GM13977 (cell line): ENCODE measurements around the gene INTS12.

ENCODE experiments used
- DNase-seq: peaks from one replicate; pipeline ENCODE4 v3.0.0; 2012; ENCODE audit warnings: low spot score
- CTCF ChIP-seq: IDR thresholded peaks from 2 replicates; pipeline ENCODE4 v1.5.1; 2012; ENCODE audit warnings: mild to moderate bottlenecking, control low read depth; ENCODE audit not compliant: insufficient read depth; ENCODE audit errors: extremely low read depth, missing control alignments
- in situ Hi-C: fragments of 300-500 bp; cut with MboI; formaldehyde crosslinking; loops from one replicate; pipeline ENCODE4 v1.12.0; 2022; ENCODE audit warnings: low sequenced_read_pairs, low pct_unique_long_range_greater_than_20kb, mixed read lengths, inconsistent platforms; ENCODE audit not compliant: unreplicated experiment

The INTS12 gene

GRCh38 chr4:105725623-105726022 is 17.1 kb upstream of the INTS12 start:
- in situ Hi-C loops, result no loop called here
- no peak for TF ChIP-seq CTCF
- no peak for DNase-seq

- in situ Hi-C loops, result no loop called here
- no peak for DNase-seq
- TF ChIP-seq CTCF, result no peak
These were observed 10.7 kb upstream of the INTS12 start for GRCh38 chr4:105719204-105719603.

GRCh38 chr4:105715692-105716278 is 7.3 kb upstream of the INTS12 start:
- in situ Hi-C loops, result no loop called here
- peak; percentile 40 for TF ChIP-seq CTCF
- no peak for DNase-seq

- no peak for DNase-seq
- in situ Hi-C loops, result no loop called here
- TF ChIP-seq CTCF, result no peak
These were observed 6.4 kb upstream of the INTS12 start for GRCh38 chr4:105714932-105715331.

GRCh38 chr4:105714071-105714521 is 5.6 kb upstream of the INTS12 start:
- peak; percentile 30 for DNase-seq
- in situ Hi-C loops, result no loop called here
- TF ChIP-seq CTCF, result no peak

GRCh38 chr4:105712766-105713165 is 4.3 kb upstream of the INTS12 start:
- DNase-seq, result no peak
- no peak for TF ChIP-seq CTCF
- in situ Hi-C loops, result no loop called here
